ENCODE measurements around the gene CCDC51.

The CCDC51 gene

GRCh38 chr3:48419149-48419548 is 20.8 kb downstream of the CCDC51 start:
- no peak for DNase-seq (ENCODE audit: low read depth)

GRCh38 chr3:48418651-48419050 is 21.3 kb downstream of the CCDC51 start:
- no peak for DNase-seq (ENCODE audit: low read depth)

GRCh38 chr3:48418140-48418539 is 21.8 kb downstream of the CCDC51 start:
- no peak for DNase-seq (ENCODE audit: low read depth)

- DNase-seq (ENCODE audit: low read depth), result no peak
Measured at GRCh38 chr3:48417529-48418108, 22.3 kb downstream of the CCDC51 start.

GRCh38 chr3:48416546-48416945 is 23.4 kb downstream of the CCDC51 start:
- no peak for DNase-seq (ENCODE audit: low read depth)

GRCh38 chr3:48416091-48416505 is 23.8 kb downstream of the CCDC51 start:
- no peak for DNase-seq (ENCODE audit: low read depth)

GRCh38 chr3:48415251-48415953 is 24.5 kb downstream of the CCDC51 start:
- no peak for DNase-seq (ENCODE audit: low read depth)

- DNase-seq (ENCODE audit: low read depth), result no peak
Measured at GRCh38 chr3:48414376-48415250, 25.3 kb downstream of the CCDC51 start.

- DNase-seq (ENCODE audit: low read depth), result no peak
Measured at GRCh38 chr3:48413611-48414010, 26.3 kb downstream of the CCDC51 start.

- DNase-seq (ENCODE audit: low read depth), result no peak
Measured at GRCh38 chr3:48413086-48413485, 26.8 kb downstream of the CCDC51 start.

GRCh38 chr3:48412375-48413001 is 27.4 kb downstream of the CCDC51 start:
- no peak for DNase-seq (ENCODE audit: low read depth)

- DNase-seq (ENCODE audit: low read depth), result no peak
Measured at GRCh38 chr3:48411606-48412374, 28.1 kb downstream of the CCDC51 start.

GRCh38 chr3:48411041-48411588 is 28.8 kb downstream of the CCDC51 start:
- DNase-seq (ENCODE audit: low read depth), result no peak

GRCh38 chr3:48410205-48411040 is 29.5 kb downstream of the CCDC51 start:
- DNase-seq (ENCODE audit: low read depth), result no peak

- no peak for DNase-seq (ENCODE audit: low read depth)
Measured at GRCh38 chr3:48409291-48410201, 30.4 kb downstream of the CCDC51 start.

GRCh38 chr3:48408823-48409281 is 31.1 kb downstream of the CCDC51 start:
- no peak for DNase-seq (ENCODE audit: low read depth)

- DNase-seq (ENCODE audit: low read depth), result no peak
Measured at GRCh38 chr3:48407542-48408099, 32.3 kb downstream of the CCDC51 start.

GRCh38 chr3:48406443-48407431 is 33.2 kb downstream of the CCDC51 start:
- DNase-seq (ENCODE audit: low read depth), result no peak

All from stimulated activated CD8-positive, alpha-beta memory T cell treated with anti-CD3 and anti-CD28 coated beads, Interleukin-15, amount 100 ng/mL, for 24 hours (primary cell).